K562 (cell line): ENCODE measurements around the gene SRGAP3. TPM values are rescaled to one million over a fixed set of nuclear protein-coding genes. Genes with fewer than 3 reads are reported as not detected.

Source experiments
- ATAC-seq: fragments of 200-7000 bp; cut with Tn5 transposase; 3 replicates; pipeline ENCODE4 v1.9.1; 2020; ENCODE audit warnings: moderate library complexity
- BruUV-seq: library from RNA; stranded (reverse); fragments of 400-500 nt; replicated peaks from 2 replicates; lab custom pipeline; 2021; lab: Mats Ljungman, UMichigan
- CTCF ChIA-PET: fragments of 300-600 bp; formaldehyde crosslinking; extraction: SDS; loops from one replicate; lab custom pipeline; 2021; ENCODE audit warnings: low intra/inter-chr PET ratio; lab: Yijun Ruan, JAX
- POLR2A ChIA-PET: fragments of 300-600, 350-650 bp; sonication (Branson Sonifier 250); formaldehyde crosslinking; extraction: SDS; loops from one replicate; lab custom pipeline; 2021; ENCODE audit warnings: antibody characterized with exemption, inconsistent platforms; lab: Yijun Ruan, JAX
- DNase-seq, 4 experiments: peaks; one replicate each; pipeline versions ENCODE4 v3.0.0 to v3.0.0-alpha.2; 2011 to 2018; ENCODE audit warnings: low spot score in 3 of 4, mixed read lengths in 3 of 4; ENCODE audit errors: extremely low read depth in 1 of 4
- FAIRE-seq: peaks from 2 replicates; lab custom pipeline; 2011; peaks lifted over from hg19 to GRCh38; lab: Jason Lieb, UNC
- H2AFZ ChIP-seq: 2 replicates; pipeline ENCODE4 v1.6.0; 2011; ENCODE audit warnings: low read depth, low read length, control low read depth, inconsistent platforms
- H3K27ac ChIP-seq: fragments of 200-600 bp; 3 replicates; pipeline ENCODE4 v1.8.0; 2011; ENCODE audit warnings: low read depth, mild to moderate bottlenecking, control low read depth, inconsistent platforms, low read length, moderate library complexity, mixed read lengths; ENCODE audit errors: extremely low read depth
- H3K27me3 ChIP-seq, 2 experiments: fragments of 300-600 bp in 1 of 2; 2 replicates in 1 of 2; 3 replicates in 1 of 2; pipeline versions ENCODE4 v1.6.0 to v1.8.0; 2011; ENCODE audit warnings: inconsistent platforms in 2 of 2, low read length in 2 of 2, mild to moderate bottlenecking in 1 of 2, mixed read lengths in 1 of 2, moderate library complexity in 1 of 2; ENCODE audit not compliant: control insufficient read depth in 2 of 2, insufficient read depth in 2 of 2
- H3K36me3 ChIP-seq: fragments of 300-600 bp; 3 replicates; pipeline ENCODE4 v1.8.0; 2011; ENCODE audit warnings: mild to moderate bottlenecking, low read length, inconsistent platforms; ENCODE audit not compliant: control insufficient read depth, insufficient read depth
- H3K4me1 ChIP-seq, 2 experiments: fragments of 200-600 bp in 1 of 2; replicated peaks in 1 of 2; 2 replicates in 1 of 2; 3 replicates in 1 of 2; pipeline versions ENCODE4 v1.5.1 to v1.8.0; 2011; ENCODE audit warnings: inconsistent platforms in 2 of 2, low read length in 2 of 2, mild to moderate bottlenecking in 1 of 2, mixed read lengths in 1 of 2, moderate library complexity in 1 of 2; ENCODE audit not compliant: control insufficient read depth in 2 of 2, insufficient read depth in 2 of 2
- H3K4me2 ChIP-seq: 2 replicates; pipeline ENCODE4 v1.6.1; 2011; ENCODE audit warnings: low read length, control low read depth, inconsistent platforms, mixed read lengths; ENCODE audit not compliant: insufficient read depth
- H3K4me3 ChIP-seq: fragments of 200-600 bp; sonication (generic), shearing (Covaris generic); 2 replicates; pipeline ENCODE4 v1.5.1; 2016; ENCODE audit warnings: control low read depth, inconsistent platforms
- H3K79me2 ChIP-seq: fragments of 200-600 bp; 3 replicates; pipeline ENCODE4 v1.8.0; 2011; ENCODE audit warnings: low read length, inconsistent platforms; ENCODE audit not compliant: control insufficient read depth, insufficient read depth
- H3K9ac ChIP-seq, 2 experiments: 2 replicates each; pipeline versions ENCODE4 v1.6.0 to v1.6.1; 2011; ENCODE audit warnings: low read depth in 2 of 2, low read length in 2 of 2, control low read depth in 1 of 2, inconsistent platforms in 1 of 2, mild to moderate bottlenecking in 1 of 2, mixed read lengths in 1 of 2; ENCODE audit not compliant: insufficient read depth in 1 of 2
- H3K9me1 ChIP-seq: one replicate; pipeline ENCODE4 v1.6.0; 2011; ENCODE audit warnings: inconsistent platforms, mild to moderate bottlenecking, low read length, moderate library complexity; ENCODE audit not compliant: control insufficient read depth, insufficient read depth
- H3K9me3 ChIP-seq: replicated peaks from 2 replicates; pipeline ENCODE4 v1.5.1; 2011; ENCODE audit warnings: low read depth, low read length, inconsistent platforms; ENCODE audit not compliant: control insufficient read depth, insufficient read depth
- H4K20me1 ChIP-seq: replicated peaks from 2 replicates; pipeline ENCODE4 v1.6.1; 2011; ENCODE audit warnings: low read length, inconsistent platforms, mixed read lengths; ENCODE audit not compliant: control insufficient read depth, insufficient read depth
- BACH1 ChIP-seq: fragments of 200-800 bp; sonication (Bioruptor generic); IDR thresholded peaks from 2 replicates; pipeline ENCODE4 v1.6.1; 2016; ENCODE audit warnings: missing genetic modification characterization, missing compliant biosample characterization
- EP300 ChIP-seq: IDR thresholded peaks from 2 replicates; pipeline ENCODE4 v1.6.1; 2012; ENCODE audit warnings: low read length, improper control_type of control experiment
- KLF6 ChIP-seq: fragments of 250-450 bp; sonication (Bioruptor Pico); IDR thresholded peaks from 2 replicates; pipeline ENCODE4 v1.4.0; 2020; ENCODE audit warnings: mild to moderate bottlenecking, moderate library complexity, borderline replicate concordance
- MBD1 ChIP-seq: fragments of 250-450 bp; sonication (Bioruptor Pico); IDR thresholded peaks from 2 replicates; pipeline ENCODE4 v1.8.0; 2022; ENCODE audit warnings: inconsistent platforms
- MXD1 ChIP-seq: fragments of 250-450 bp; sonication (Bioruptor Pico); IDR thresholded peaks from 2 replicates; pipeline ENCODE4 v1.8.0; 2021; ENCODE audit warnings: borderline replicate concordance, mild to moderate bottlenecking, moderate library complexity; ENCODE audit not compliant: poor library complexity, severe bottlenecking
- ZBTB7A ChIP-seq: IDR thresholded peaks from 2 replicates; pipeline ENCODE4 v1.6.1; 2011; ENCODE audit warnings: low read depth, mild to moderate bottlenecking, low read length, moderate library complexity, borderline replicate concordance; ENCODE audit not compliant: control insufficient read depth
- WGBS: fragments of 100-300 bp; shearing (Covaris generic); methylation state at CpG from one replicate; pipeline ENCODE4 v1.1.6; 2016; ENCODE audit warnings: low coverage, mixed read lengths; ENCODE audit not compliant: insufficient coverage; ENCODE audit errors: missing lambda C conversion rate; 5-methylcytosine and 5-hydroxymethylcytosine counted together
- in situ Hi-C: fragments of 300-500 bp; cut with MboI; formaldehyde crosslinking; loops from 4 replicates; pipeline ENCODE4 v1.15.0; 2018; ENCODE audit warnings: inconsistent platforms, mixed read lengths
- intact Hi-C: fragments of 100-400 bp; cut with micrococcal nuclease; formaldehyde crosslinking; loops from 2 replicates; pipeline ENCODE4 v1.14.2; 2022
- polyA plus RNA-seq, 8 experiments: library from polyadenylated mRNA; depleted of rRNA in 4 of 8; stranded (reverse) in 5 of 8; unstranded in 3 of 8; fragments of >200 nt; fragmentation: Nextera tagmentation in 2 of 8; fragmentation: Illumina TruSeq in 1 of 8; extraction: Ambion mirVana in 2 of 8; extraction: Trizol in 1 of 8; gene quantifications; 2 replicates each; pipeline versions ENCODE4 v1.2.1 to v1.2.3, GENCODE V29; 2011 to 2014; ENCODE audit warnings: inconsistent platforms in 1 of 8, missing spikeins in 1 of 8
- total RNA-seq, 7 experiments: library from RNA; depleted of rRNA in 6 of 7; stranded (reverse); fragments of >200 nt in 6 of 7; fragmentation: Illumina TruSeq in 2 of 7; extraction: Trizol in 2 of 7; gene quantifications; 2 replicates each; pipeline versions ENCODE4 v1.2.1 to v1.2.3, GENCODE V29; 2011 to 2021; ENCODE audit warnings: low replicate concordance in 1 of 7

The SRGAP3 gene
- total and polyA plus RNA-seq, 9 of the 15 experiments (the other 6 are each of a cell fraction or from before 2014, with no cell fraction given), result 0.11 to 0.85 (median 0.35) TPM; not detected in 2

GRCh38 chr3:9035961-9036360 lies 213.5 kb downstream of the SRGAP3 start:
- ATAC-seq (no peak), DNase-seq (no peak), FAIRE-seq (no peak)
- TF ChIP-seq BACH1 (tag) (no peak), MXD1 (no peak), EP300 (no peak), ZBTB7A (no peak), MBD1 (CRISPR knock-in tag) (no peak), KLF6 (CRISPR knock-in tag) (no peak)
- WGBS, result 0% methylated on average over 2 of the region's 2 CpGs
- H3K4me2 ChIP-seq, result no peak overlapping the region
- in situ Hi-C loops (no loop called here), intact Hi-C loops (no loop called here)
- ChIA-PET CTCF (no interaction called here), POLR2A (no interaction called here)
- peaks cover 0 to 5% of the 10 kb centered on the region in 2 experiments; a peak in 1 of 5 replicates for H3K4me1 ChIP-seq
- H3K4me3 ChIP-seq, result no peak overlapping the region
- BruUV-seq, result no TSS peak
- H4K20me1 ChIP-seq, result peaks cover 6% of the 10 kb centered on the region; the same call in 1 of the 2 replicates
- no peak overlapping the region for H2AFZ ChIP-seq
- H3K27me3 ChIP-seq, result peaks cover 15 to 50% of the 10 kb centered on the region in 2 experiments; a peak in 4 of 5 replicates
- no peaks in the 10 kb centered on the region for H3K9me1 ChIP-seq
- H3K36me3 ChIP-seq, result no peaks in the 10 kb centered on the region
- H3K9me3 ChIP-seq, result no peaks in the 10 kb centered on the region
- no peak overlapping the region for H3K27ac ChIP-seq
- no peaks in the 10 kb centered on the region for H3K79me2 ChIP-seq
- no peak overlapping the region for H3K9ac ChIP-seq
